Ishikawa (cell line): ENCODE results near the gene ANXA6.

Experiments used
- CREB1 ChIP-seq: IDR thresholded peaks from 2 replicates; pipeline ENCODE4 v1.6.1; 2012; ENCODE audit warnings: low read depth
- RAD21 ChIP-seq: IDR thresholded peaks from 2 replicates; pipeline ENCODE4 v1.6.1; 2012; ENCODE audit warnings: low read depth
- REST ChIP-seq: IDR thresholded peaks from 2 replicates; pipeline ENCODE4 v1.6.1; 2012; ENCODE audit warnings: low read depth, mild to moderate bottlenecking
- TAF1 ChIP-seq: IDR thresholded peaks from 2 replicates; pipeline ENCODE4 v1.6.1; 2012; ENCODE audit warnings: low read depth, mild to moderate bottlenecking
- ZBTB7A ChIP-seq: IDR thresholded peaks from 2 replicates; pipeline ENCODE4 v1.6.1; 2012; ENCODE audit warnings: low read depth

- TF ChIP-seq REST (no peak), CREB1 (no peak), ZBTB7A (no peak), TAF1 (no peak), RAD21 (no peak)
Observed at GRCh38 chr5:151121095-151121494, 36.5 kb downstream of the ANXA6 start.
